NT2/D1 (cell line): Measurements from ENCODE around the gene PPP5C.

Source experiments
- YY1 ChIP-seq: IDR thresholded peaks from 2 replicates; pipeline ENCODE4 v1.6.1; 2011; ENCODE audit not compliant: insufficient read length, insufficient read depth
- ZNF274 ChIP-seq: IDR thresholded peaks from 2 replicates; pipeline ENCODE4 v1.6.1; 2011; ENCODE audit warnings: mild to moderate bottlenecking, low read depth, low read length

DNA sequence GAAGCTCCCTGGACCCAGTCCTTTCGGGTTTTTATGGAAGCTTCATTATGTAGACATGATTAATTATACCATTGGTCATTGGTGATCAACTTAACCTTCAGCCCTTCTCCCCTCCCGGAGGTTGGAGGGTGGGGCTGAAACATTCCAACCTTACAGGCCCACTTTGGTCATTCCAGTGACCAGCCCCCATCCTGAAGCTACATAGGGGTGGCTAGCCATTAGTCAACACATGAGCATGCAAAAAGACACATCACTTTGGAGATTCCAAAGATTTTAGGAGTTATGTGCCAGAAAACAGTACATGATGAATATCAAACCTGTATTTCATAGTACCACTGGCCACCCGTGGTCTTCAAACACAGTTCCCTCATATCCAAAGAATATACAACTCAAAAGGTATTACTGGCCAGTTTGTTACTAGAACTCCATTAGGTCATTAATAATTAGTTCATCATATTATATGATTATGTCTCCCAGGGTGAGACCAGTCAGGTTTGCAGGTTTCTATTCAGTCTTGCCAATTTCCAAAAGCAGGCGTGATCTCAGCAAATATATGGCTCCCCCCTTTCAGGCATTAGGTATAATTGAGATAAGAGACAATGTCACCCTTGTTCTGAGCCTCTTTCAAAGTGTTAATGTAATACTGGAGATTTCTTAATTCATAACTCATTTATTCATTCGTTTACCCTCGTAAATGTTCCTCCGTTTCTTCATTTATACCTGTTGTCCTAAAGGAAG is 11.1 kb downstream of the PPP5C start:
- no peak for TF ChIP-seq ZNF274
- TF ChIP-seq YY1 = no peak
